ENCODE data around the gene PLEKHG3.

PLEKHG3 gene

GRCh38 chr14:64725261-64725815, 21.1 kb downstream of the PLEKHG3 start:
- H3K4me3 ChIP-seq (ENCODE audit: low read depth, low read length): no peak overlapping the region
- TF ChIP-seq, protein P1, sequence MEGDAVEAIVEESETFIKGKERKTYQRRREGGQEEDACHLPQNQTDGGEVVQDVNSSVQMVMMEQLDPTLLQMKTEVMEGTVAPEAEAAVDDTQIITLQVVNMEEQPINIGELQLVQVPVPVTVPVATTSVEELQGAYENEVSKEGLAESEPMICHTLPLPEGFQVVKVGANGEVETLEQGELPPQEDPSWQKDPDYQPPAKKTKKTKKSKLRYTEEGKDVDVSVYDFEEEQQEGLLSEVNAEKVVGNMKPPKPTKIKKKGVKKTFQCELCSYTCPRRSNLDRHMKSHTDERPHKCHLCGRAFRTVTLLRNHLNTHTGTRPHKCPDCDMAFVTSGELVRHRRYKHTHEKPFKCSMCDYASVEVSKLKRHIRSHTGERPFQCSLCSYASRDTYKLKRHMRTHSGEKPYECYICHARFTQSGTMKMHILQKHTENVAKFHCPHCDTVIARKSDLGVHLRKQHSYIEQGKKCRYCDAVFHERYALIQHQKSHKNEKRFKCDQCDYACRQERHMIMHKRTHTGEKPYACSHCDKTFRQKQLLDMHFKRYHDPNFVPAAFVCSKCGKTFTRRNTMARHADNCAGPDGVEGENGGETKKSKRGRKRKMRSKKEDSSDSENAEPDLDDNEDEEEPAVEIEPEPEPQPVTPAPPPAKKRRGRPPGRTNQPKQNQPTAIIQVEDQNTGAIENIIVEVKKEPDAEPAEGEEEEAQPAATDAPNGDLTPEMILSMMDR (IDR thresholded peaks at IDR 0.05; ENCODE audit: low read depth, low read length, missing control alignments): no peak
- no peak for DNase-seq (ENCODE audit: low read depth)

GRCh38 chr14:64725879-64726584, 21.8 kb downstream of the PLEKHG3 start:
- TF ChIP-seq, protein P1 (IDR thresholded peaks at IDR 0.05; ENCODE audit: low read depth, low read length, missing control alignments): no peak
- DNase-seq (ENCODE audit: low read depth): no peak
- no peak overlapping the region for H3K4me3 ChIP-seq (ENCODE audit: low read depth, low read length)

GRCh38 chr14:64726585-64726890, 22.3 kb downstream of the PLEKHG3 start:
- TF ChIP-seq, protein P1 (IDR thresholded peaks at IDR 0.05; ENCODE audit: low read depth, low read length, missing control alignments): no peak
- no peak overlapping the region for H3K4me3 ChIP-seq (ENCODE audit: low read depth, low read length)

DNA sequence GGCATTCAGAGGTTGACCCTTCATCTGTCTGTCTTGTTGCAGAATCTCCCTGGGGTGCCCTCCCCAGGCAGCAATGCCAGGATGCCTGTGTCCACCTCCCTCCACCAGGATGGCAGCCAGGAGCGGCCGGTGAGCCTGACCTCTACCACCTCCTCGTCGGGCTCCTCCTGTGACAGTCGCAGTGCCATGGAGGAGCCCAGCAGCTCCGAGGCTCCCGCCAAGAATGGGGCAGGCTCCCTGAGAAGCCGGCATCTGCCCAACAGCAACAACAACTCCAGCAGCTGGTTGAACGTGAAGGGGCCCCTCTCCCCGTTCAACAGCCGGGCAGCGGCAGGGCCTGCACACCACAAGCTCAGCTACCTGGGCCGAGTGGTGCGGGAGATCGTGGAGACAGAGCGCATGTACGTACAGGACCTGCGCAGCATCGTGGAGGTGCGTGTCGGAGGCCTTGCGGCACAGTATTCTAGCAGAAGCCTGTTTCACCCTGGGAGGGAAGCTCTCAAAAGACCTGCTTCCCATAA, 23.4 kb downstream of the PLEKHG3 start:
- H3K4me3 ChIP-seq (ENCODE audit: low read depth, low read length): no peak overlapping the region
- TF ChIP-seq, protein P1 (IDR thresholded peaks at IDR 0.05; ENCODE audit: low read depth, low read length, missing control alignments): no peak
- no peak for DNase-seq (ENCODE audit: low read depth)

More at GRCh38 chr14:64726585-64726890, 22.3 kb downstream of the PLEKHG3 start:
- DNase-seq (ENCODE audit: low read depth): no peak

DNA sequence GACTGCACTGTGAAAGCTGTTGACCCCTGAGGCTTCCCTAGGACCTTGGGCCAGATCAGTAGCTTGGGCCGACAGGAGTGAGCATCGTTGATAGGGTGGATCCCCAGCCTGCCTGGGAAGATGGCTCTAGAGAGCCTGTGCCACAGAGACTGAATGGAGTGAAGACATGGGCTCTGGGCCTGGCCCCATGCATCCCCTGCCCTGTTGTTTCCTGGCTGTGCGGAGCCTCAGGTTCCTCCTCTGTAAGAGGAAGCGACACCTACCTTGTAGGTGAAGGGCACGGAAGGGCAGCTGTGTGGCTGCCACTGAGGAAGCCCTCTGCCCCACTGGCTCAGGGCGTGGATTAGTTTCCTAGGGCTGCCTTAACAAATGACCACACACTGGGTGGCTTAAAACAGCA, 23.9 kb downstream of the PLEKHG3 start:
- no peak overlapping the region for H3K4me3 ChIP-seq (ENCODE audit: low read depth, low read length)
- TF ChIP-seq, protein P1 (IDR thresholded peaks at IDR 0.05; ENCODE audit: low read depth, low read length, missing control alignments): no peak
- DNase-seq (ENCODE audit: low read depth): no peak

GRCh38 chr14:64728856-64729255, 24.6 kb downstream of the PLEKHG3 start:
- TF ChIP-seq, protein P1 (IDR thresholded peaks at IDR 0.05; ENCODE audit: low read depth, low read length, missing control alignments): no peak
- no peak for DNase-seq (ENCODE audit: low read depth)
- no peak overlapping the region for H3K4me3 ChIP-seq (ENCODE audit: low read depth, low read length)

Data from GM12864 (cell line).